ENCODE results near the gene MVB12B. TPM values are rescaled to one million over a fixed set of nuclear protein-coding genes. Genes with fewer than 3 reads are reported as not detected.

MVB12B gene
- total RNA-seq, 1 donor from 2014 or later, result 47.5 TPM

- H3K27ac ChIP-seq, result peak overlapping the region; percentile 53
- DNase-seq, result no peak
- intact Hi-C loops (cut with DNase I), result loop anchor here (10.0 kb wide), 1 partner anchor 65 kb away; the partner anchor contains the start of gene MVB12B
These were observed 63.4 kb downstream of the MVB12B start for GRCh38 chr9:126389992-126390391.

GRCh38 chr9:126390923-126391322, 64.3 kb downstream of the MVB12B start:
- Histone ChIP-seq H3K36me3 (peaks cover 31% of the 10 kb centered on the region), H3K4me1 (peaks cover 38% of the 10 kb centered on the region), H3K9me3 (no peaks in the 10 kb centered on the region), H3K4me3 (no peak overlapping the region), H3K27ac (peak overlapping the region; percentile 53), H3K27me3 (no peaks in the 10 kb centered on the region)
- intact Hi-C loops (cut with DNase I), result loop anchor here (10.0 kb wide), 1 partner anchor 66 kb away; the partner anchor contains the start of gene MVB12B
- no peak for TF ChIP-seq CTCF (IDR thresholded peaks at IDR 0.05)
- no peak for DNase-seq
- ATAC-seq, result no peak

More at GRCh38 chr9:126389992-126390391, 63.4 kb downstream of the MVB12B start:
- peak; percentile 67 for ATAC-seq
- no peak for TF ChIP-seq CTCF (IDR thresholded peaks at IDR 0.05)
- Histone ChIP-seq H3K36me3 (peaks cover 31% of the 10 kb centered on the region), H3K9me3 (no peaks in the 10 kb centered on the region), H3K4me3 (no peak overlapping the region), H3K27me3 (no peaks in the 10 kb centered on the region), H3K4me1 (peaks cover 35% of the 10 kb centered on the region)

- H3K36me3 ChIP-seq, result peaks cover 37% of the 10 kb centered on the region
- no peaks in the 10 kb centered on the region for H3K27me3 ChIP-seq
- ATAC-seq (no peak), DNase-seq (no peak)
- no peak overlapping the region for H3K4me3 ChIP-seq
- no peak for TF ChIP-seq CTCF (IDR thresholded peaks at IDR 0.05)
- peak overlapping the region; percentile 75 for H3K27ac ChIP-seq
- H3K9me3 ChIP-seq, result no peaks in the 10 kb centered on the region
- intact Hi-C loops (cut with DNase I), result loop anchor here (10.0 kb wide), 1 partner anchor 67 kb away; the partner anchor contains the start of gene MVB12B
- peaks cover 45% of the 10 kb centered on the region for H3K4me1 ChIP-seq
These were observed 65.4 kb downstream of the MVB12B start for GRCh38 chr9:126391713-126392661.

- no peak for ATAC-seq
- no peak for DNase-seq
- intact Hi-C loops (cut with DNase I), result loop anchor here (10.0 kb wide), 1 partner anchor 68 kb away; the partner anchor contains the start of gene MVB12B
These were observed 66.2 kb downstream of the MVB12B start for GRCh38 chr9:126392662-126393371.

More at GRCh38 chr9:126392662-126393371, 66.2 kb downstream of the MVB12B start:
- no peaks in the 10 kb centered on the region for H3K27me3 ChIP-seq
- peaks cover 31% of the 10 kb centered on the region for H3K36me3 ChIP-seq
- no peaks in the 10 kb centered on the region for H3K9me3 ChIP-seq
- TF ChIP-seq CTCF (IDR thresholded peaks at IDR 0.05), result no peak
- peak overlapping the region; percentile 75 for H3K27ac ChIP-seq
- peaks cover 46% of the 10 kb centered on the region for H3K4me1 ChIP-seq
- H3K4me3 ChIP-seq, result no peak overlapping the region
